Gastroesophageal sphincter (tissue), 4 donors: ENCODE results near the gene SLC8A2. TPM values are rescaled to one million over a fixed set of nuclear protein-coding genes. Genes with fewer than 3 reads are reported as not detected.

ENCODE experiments used
- ATAC-seq: fragments of 150-250 bp; one replicate; pipeline ENCODE4 v1.9.1; 2016; ENCODE audit warnings: mild to moderate bottlenecking, moderate library complexity
- H3K27ac ChIP-seq, 4 donors: fragments of 200-600 bp; sonication (generic) in 3 of 4; 1 replicate in 3 of 4; 2 replicates in 1 of 4; pipeline ENCODE4 v1.5.1; 2016 to 2019
- H3K27me3 ChIP-seq: fragments of 200-600 bp; sonication (generic); one replicate; pipeline ENCODE4 v1.5.1; 2019
- H3K36me3 ChIP-seq, 2 donors: fragments of 200-600 bp; sonication (generic); one replicate each; pipeline ENCODE4 v1.5.1; 2019; ENCODE audit warnings: control low read depth in 1 of 2
- H3K4me1 ChIP-seq, 3 donors: fragments of 200-600 bp; sonication (generic); 1 replicate in 2 of 3; 2 replicates in 1 of 3; pipeline ENCODE4 v1.5.1; 2016 to 2019; ENCODE audit warnings: control low read depth in 2 of 3
- H3K4me3 ChIP-seq, 2 donors: fragments of 200-600 bp; sonication (generic); one replicate each; pipeline ENCODE4 v1.5.1; 2019; ENCODE audit warnings: mild to moderate bottlenecking in 1 of 2, moderate library complexity in 1 of 2
- H3K9me3 ChIP-seq, 3 donors: fragments of 200-600 bp; sonication (generic); one replicate each; pipeline ENCODE4 v1.5.1; 2017 to 2019; ENCODE audit warnings: control low read depth in 2 of 3
- EP300 ChIP-seq: sonication (generic); formaldehyde crosslinking; IDR thresholded peaks from one replicate; pipeline ENCODE4 v1.6.1; 2017; ENCODE audit warnings: antibody characterized with exemption, mild to moderate bottlenecking
- POLR2A ChIP-seq, 2 donors: fragments of 450-650 bp; IDR thresholded peaks; one replicate each; pipeline ENCODE4 v1.6.1; 2017; ENCODE audit warnings: antibody characterized with exemption in 2 of 2, mild to moderate bottlenecking in 2 of 2, moderate library complexity in 1 of 2
- POLR2AphosphoS5 ChIP-seq: sonication (generic); formaldehyde crosslinking; IDR thresholded peaks from one replicate; pipeline ENCODE4 v1.6.1; 2017; ENCODE audit warnings: antibody characterized with exemption
- WGBS, 2 donors: methylation state at CpG; one replicate each; pipeline ENCODE4 v1.1.5; 2018; ENCODE audit warnings: low coverage in 1 of 2; 5-methylcytosine and 5-hydroxymethylcytosine counted together
- total RNA-seq, 4 donors: library from RNA; depleted of rRNA; stranded (reverse); fragments of >200 nt; gene quantifications; one replicate each; pipeline ENCODE4 v1.1.0, GENCODE V29; 2016
- TF ChIP-seq, protein P1 (sequence below), 4 experiments: fragments of 200-600 bp in 2 of 4; fragments of 450-650 bp in 2 of 4; sonication (generic) in 1 of 4; IDR thresholded peaks; one replicate each; pipeline ENCODE4 v1.5.1; 2017 to 2019; ENCODE audit warnings: antibody characterized with exemption in 4 of 4, mild to moderate bottlenecking in 2 of 4, moderate library complexity in 2 of 4

Gene SLC8A2
- total RNA-seq, 4 donors from 2014 or later: 6.5 to 19.9 (median 9.5) TPM

- peaks cover 0 to 36% (median 12%) of the 10 kb centered on the region in 3 donors for H3K4me1 ChIP-seq
- no peak overlapping the region for H3K4me3 ChIP-seq
- H3K27ac ChIP-seq: no peak overlapping the region
- H3K9me3 ChIP-seq: no peaks in the 10 kb centered on the region
- WGBS, 2 donors: 11 to 23% methylated on average over 5 to 11 of the region's 19 CpGs
- H3K36me3 ChIP-seq: no peaks in the 10 kb centered on the region
- no peak for ATAC-seq
- TF ChIP-seq POLR2AphosphoS5: no peak
- no peak for TF ChIP-seq POLR2A (IDR thresholded peaks at IDR 0.05)
- TF ChIP-seq, protein P1, sequence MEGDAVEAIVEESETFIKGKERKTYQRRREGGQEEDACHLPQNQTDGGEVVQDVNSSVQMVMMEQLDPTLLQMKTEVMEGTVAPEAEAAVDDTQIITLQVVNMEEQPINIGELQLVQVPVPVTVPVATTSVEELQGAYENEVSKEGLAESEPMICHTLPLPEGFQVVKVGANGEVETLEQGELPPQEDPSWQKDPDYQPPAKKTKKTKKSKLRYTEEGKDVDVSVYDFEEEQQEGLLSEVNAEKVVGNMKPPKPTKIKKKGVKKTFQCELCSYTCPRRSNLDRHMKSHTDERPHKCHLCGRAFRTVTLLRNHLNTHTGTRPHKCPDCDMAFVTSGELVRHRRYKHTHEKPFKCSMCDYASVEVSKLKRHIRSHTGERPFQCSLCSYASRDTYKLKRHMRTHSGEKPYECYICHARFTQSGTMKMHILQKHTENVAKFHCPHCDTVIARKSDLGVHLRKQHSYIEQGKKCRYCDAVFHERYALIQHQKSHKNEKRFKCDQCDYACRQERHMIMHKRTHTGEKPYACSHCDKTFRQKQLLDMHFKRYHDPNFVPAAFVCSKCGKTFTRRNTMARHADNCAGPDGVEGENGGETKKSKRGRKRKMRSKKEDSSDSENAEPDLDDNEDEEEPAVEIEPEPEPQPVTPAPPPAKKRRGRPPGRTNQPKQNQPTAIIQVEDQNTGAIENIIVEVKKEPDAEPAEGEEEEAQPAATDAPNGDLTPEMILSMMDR (IDR thresholded peaks at IDR 0.05): no peak
- no peak for TF ChIP-seq EP300
- H3K27me3 ChIP-seq: peaks cover 78% of the 10 kb centered on the region
Observed at GRCh38 chr19:47423203-47423882, 48.4 kb downstream of the SLC8A2 start.

DNA sequence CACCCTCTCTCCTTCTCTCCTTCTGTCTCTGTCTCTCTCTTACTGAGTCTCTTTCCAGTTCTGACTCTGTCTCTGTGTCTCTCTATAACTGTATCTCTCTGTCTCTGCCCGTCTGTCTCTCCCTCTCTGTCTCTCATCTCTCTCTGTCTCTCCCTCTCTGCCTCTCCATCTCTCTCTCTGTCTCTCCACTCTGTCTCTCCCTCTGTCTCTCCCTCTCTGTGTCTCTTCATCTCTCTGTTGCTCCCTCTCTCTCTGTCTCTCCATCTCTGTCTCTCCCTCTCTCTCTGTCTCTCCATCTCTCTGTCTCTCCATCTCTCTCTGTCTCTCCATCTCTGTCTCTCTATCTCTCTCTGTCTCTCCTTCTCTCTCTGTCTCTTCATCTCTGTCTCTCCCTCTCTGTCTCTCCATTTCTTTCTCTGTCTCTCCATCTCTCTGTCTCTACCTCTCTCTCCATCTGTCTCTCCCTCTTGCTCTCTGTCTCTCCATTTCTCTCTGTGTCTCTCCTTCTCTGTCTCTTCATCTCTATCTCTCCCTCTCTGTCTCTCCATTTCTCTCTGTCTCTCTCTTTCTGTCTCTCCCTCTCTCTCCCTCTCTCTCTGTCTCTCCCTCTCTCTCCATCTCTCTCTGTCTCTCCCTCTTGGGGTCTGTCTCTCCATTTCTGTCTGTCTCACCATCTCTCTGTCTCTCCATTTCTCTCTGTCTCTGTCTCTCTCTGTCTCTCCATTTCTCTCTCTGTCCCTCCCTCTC is 49.1 kb downstream of the SLC8A2 start:
- no peaks in the 10 kb centered on the region for H3K9me3 ChIP-seq
- peaks cover 84% of the 10 kb centered on the region for H3K27me3 ChIP-seq
- H3K36me3 ChIP-seq: no peaks in the 10 kb centered on the region
- H3K4me3 ChIP-seq: no peak overlapping the region
- no peak for TF ChIP-seq POLR2AphosphoS5
- TF ChIP-seq POLR2A (IDR thresholded peaks at IDR 0.05): no peak
- TF ChIP-seq, protein P1 (IDR thresholded peaks at IDR 0.05): no peak
- TF ChIP-seq EP300: no peak
- no peak for ATAC-seq
- 6 to 50% methylated on average over 1 of the region's 1 CpG for WGBS, 2 donors
- peaks cover 0 to 36% (median 11%) of the 10 kb centered on the region in 3 donors for H3K4me1 ChIP-seq
- H3K27ac ChIP-seq: no peak overlapping the region

DNA sequence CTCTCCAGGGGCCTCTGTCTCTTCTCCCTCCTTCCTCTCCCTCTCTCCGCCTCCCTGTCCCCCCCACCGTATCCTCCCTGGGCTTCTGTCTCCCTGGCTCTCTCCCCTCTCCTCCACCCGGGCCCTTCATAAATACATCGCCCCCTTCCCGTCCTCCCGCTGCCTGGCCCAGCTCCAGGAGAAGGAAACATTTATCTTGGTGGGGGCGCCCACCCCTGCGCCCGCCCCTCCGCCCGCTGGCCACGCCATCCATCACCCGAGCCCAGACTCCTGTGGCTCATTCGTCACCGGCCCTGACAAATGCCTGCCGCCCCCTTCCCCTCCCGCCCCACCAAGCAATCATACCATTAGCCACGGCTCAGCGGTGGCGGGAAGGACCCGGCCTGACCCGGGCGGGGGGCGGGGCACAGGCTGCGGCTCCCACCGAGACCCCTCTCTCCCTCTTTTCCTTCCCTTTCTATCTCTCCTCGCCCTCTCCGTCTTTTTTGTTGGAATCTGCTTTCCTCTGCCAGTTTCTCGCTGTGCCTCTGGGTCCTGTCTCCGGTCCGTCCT is 49.8 kb downstream of the SLC8A2 start:
- Histone ChIP-seq H3K27me3 (peaks cover 89% of the 10 kb centered on the region), H3K4me1 (peaks cover 0 to 36% (median 8%) of the 10 kb centered on the region in 3 donors), H3K9me3 (no peaks in the 10 kb centered on the region), H3K4me3 (no peak overlapping the region), H3K36me3 (no peaks in the 10 kb centered on the region), H3K27ac (no peak overlapping the region)
- no peak for ATAC-seq
- no peak for TF ChIP-seq POLR2AphosphoS5
- TF ChIP-seq POLR2A (IDR thresholded peaks at IDR 0.05): no peak
- TF ChIP-seq, protein P1 (IDR thresholded peaks at IDR 0.05): no peak
- no peak for TF ChIP-seq EP300
- WGBS, 2 donors: 3% methylated on average over 23 of the region's 31 CpGs; no CpG with 5 or more reads in 1 of the 2 donors

DNA sequence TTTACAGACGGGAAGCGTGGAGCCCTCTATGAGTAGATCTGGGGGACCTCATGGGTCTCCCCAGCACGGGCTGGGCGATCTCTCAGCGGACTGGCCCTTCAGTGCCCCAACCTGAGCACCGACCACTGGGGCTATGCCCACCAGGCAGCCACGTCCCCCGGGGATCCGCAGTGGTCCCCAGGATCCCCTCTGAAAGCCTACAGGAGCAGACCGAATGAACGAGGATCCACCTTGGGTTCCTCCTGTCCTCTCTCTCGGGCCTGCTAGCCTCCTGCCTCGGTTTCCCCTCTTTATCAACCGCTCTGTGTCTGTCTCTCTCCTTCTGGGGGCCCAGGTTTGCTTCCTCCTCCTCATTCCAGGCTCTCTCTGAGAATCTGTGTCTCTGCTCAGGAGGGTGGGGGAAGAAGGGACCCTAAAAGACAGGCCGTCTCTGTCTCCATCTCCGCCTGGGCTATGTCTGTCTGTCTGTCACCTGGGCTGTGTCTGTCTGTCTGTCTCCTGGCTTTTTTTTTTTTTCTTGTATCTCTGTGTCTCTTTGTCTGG is 50.4 kb downstream of the SLC8A2 start:
- H3K27ac ChIP-seq: no peak overlapping the region

More for the DNA sequence above, 50.4 kb downstream of the SLC8A2 start:
- H3K9me3 ChIP-seq: no peaks in the 10 kb centered on the region
- H3K36me3 ChIP-seq: no peaks in the 10 kb centered on the region
- peaks cover 94% of the 10 kb centered on the region for H3K27me3 ChIP-seq
- H3K4me3 ChIP-seq: no peak overlapping the region
- peaks cover 0 to 41% (median 8%) of the 10 kb centered on the region in 3 donors for H3K4me1 ChIP-seq
- WGBS, 2 donors: 27 to 67% methylated on average over 1 to 4 of the region's 16 CpGs
- no peak for ATAC-seq
- TF ChIP-seq EP300: no peak
- TF ChIP-seq, protein P1 (IDR thresholded peaks at IDR 0.05): no peak
